HEK293T (cell line): ENCODE measurements around the gene EGFR.

Experiments
- BHLHE40 ChIP-seq: fragments of 450-650 bp; IDR thresholded peaks from 2 replicates; pipeline ENCODE4 v1.6.1; 2016; ENCODE audit warnings: mild to moderate bottlenecking, moderate library complexity, borderline replicate concordance
- CTBP1 ChIP-seq: fragments of 450-650 bp; IDR thresholded peaks from 2 replicates; pipeline ENCODE4 v1.6.1; 2016; ENCODE audit warnings: borderline replicate concordance
- FOXA1 ChIP-seq: fragments of 450-650 bp; IDR thresholded peaks from 2 replicates; pipeline ENCODE4 v1.6.1; 2016; ENCODE audit warnings: mild to moderate bottlenecking
- HDGF ChIP-seq: fragments of 450-650 bp; IDR thresholded peaks from 2 replicates; pipeline ENCODE4 v1.6.1; 2017; ENCODE audit warnings: antibody characterized with exemption, borderline replicate concordance
- L3MBTL2 ChIP-seq: fragments of 450-650 bp; conservative IDR thresholded peaks from 2 replicates; pipeline ENCODE4 v1.6.1; 2016; ENCODE audit warnings: mild to moderate bottlenecking
- SUZ12 ChIP-seq: fragments of 450-650 bp; IDR thresholded peaks from 2 replicates; pipeline ENCODE4 v1.6.1; 2016; ENCODE audit warnings: mild to moderate bottlenecking

DNA sequence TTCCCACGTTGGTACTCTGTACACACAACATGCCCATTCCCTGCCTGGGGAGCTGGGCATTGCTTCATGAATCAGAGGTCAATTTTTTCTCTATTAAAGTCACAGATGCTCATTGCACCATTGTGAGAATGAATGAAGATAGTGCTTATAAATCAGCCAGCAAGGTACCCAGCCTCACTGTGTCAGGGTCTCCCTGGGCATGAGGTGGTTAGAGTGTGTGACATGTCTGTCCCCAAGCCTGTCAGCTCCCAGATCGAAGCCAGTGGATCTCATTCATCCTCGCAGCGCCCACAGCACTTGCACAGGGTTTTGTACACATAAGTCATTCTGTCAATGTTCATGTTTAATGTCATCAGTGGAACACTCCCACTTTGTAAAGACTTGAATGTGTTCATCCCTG lies 126.8 kb downstream of the EGFR start:
- TF ChIP-seq CTBP1 (no peak), HDGF (no peak), BHLHE40 (no peak), SUZ12 (no peak), FOXA1 (no peak), L3MBTL2 (no peak)
